K562 (cell line): ENCODE measurements around the gene TMPRSS11D. TPM values are rescaled to one million over a fixed set of nuclear protein-coding genes. Genes with fewer than 3 reads are reported as not detected.

Experiments used
- ATAC-seq: fragments of 200-7000 bp; cut with Tn5 transposase; 3 replicates; pipeline ENCODE4 v1.9.1; 2020; ENCODE audit warnings: moderate library complexity
- BruUV-seq: library from RNA; stranded (reverse); fragments of 400-500 nt; replicated peaks from 2 replicates; lab custom pipeline; 2021; lab: Mats Ljungman, UMichigan
- CTCF ChIA-PET: fragments of 300-600 bp; formaldehyde crosslinking; extraction: SDS; loops from one replicate; lab custom pipeline; 2021; ENCODE audit warnings: low intra/inter-chr PET ratio; lab: Yijun Ruan, JAX
- POLR2A ChIA-PET: fragments of 300-600, 350-650 bp; sonication (Branson Sonifier 250); formaldehyde crosslinking; extraction: SDS; loops from one replicate; lab custom pipeline; 2021; ENCODE audit warnings: antibody characterized with exemption, inconsistent platforms; lab: Yijun Ruan, JAX
- DNase-seq, 4 experiments: peaks; one replicate each; pipeline versions ENCODE4 v3.0.0 to v3.0.0-alpha.2; 2011 to 2018; ENCODE audit warnings: low spot score in 3 of 4, mixed read lengths in 3 of 4; ENCODE audit errors: extremely low read depth in 1 of 4
- FAIRE-seq: peaks from 2 replicates; lab custom pipeline; 2011; peaks lifted over from hg19 to GRCh38; lab: Jason Lieb, UNC
- H2AFZ ChIP-seq: 2 replicates; pipeline ENCODE4 v1.6.0; 2011; ENCODE audit warnings: low read depth, low read length, control low read depth, inconsistent platforms
- H3K27ac ChIP-seq: fragments of 200-600 bp; 3 replicates; pipeline ENCODE4 v1.8.0; 2011; ENCODE audit warnings: low read depth, mild to moderate bottlenecking, control low read depth, inconsistent platforms, low read length, moderate library complexity, mixed read lengths; ENCODE audit errors: extremely low read depth
- H3K27me3 ChIP-seq, 2 experiments: fragments of 300-600 bp in 1 of 2; 2 replicates in 1 of 2; 3 replicates in 1 of 2; pipeline versions ENCODE4 v1.6.0 to v1.8.0; 2011; ENCODE audit warnings: inconsistent platforms in 2 of 2, low read length in 2 of 2, mild to moderate bottlenecking in 1 of 2, mixed read lengths in 1 of 2, moderate library complexity in 1 of 2; ENCODE audit not compliant: control insufficient read depth in 2 of 2, insufficient read depth in 2 of 2
- H3K36me3 ChIP-seq: fragments of 300-600 bp; 3 replicates; pipeline ENCODE4 v1.8.0; 2011; ENCODE audit warnings: mild to moderate bottlenecking, low read length, inconsistent platforms; ENCODE audit not compliant: control insufficient read depth, insufficient read depth
- H3K4me1 ChIP-seq, 2 experiments: fragments of 200-600 bp in 1 of 2; replicated peaks in 1 of 2; 2 replicates in 1 of 2; 3 replicates in 1 of 2; pipeline versions ENCODE4 v1.5.1 to v1.8.0; 2011; ENCODE audit warnings: inconsistent platforms in 2 of 2, low read length in 2 of 2, mild to moderate bottlenecking in 1 of 2, mixed read lengths in 1 of 2, moderate library complexity in 1 of 2; ENCODE audit not compliant: control insufficient read depth in 2 of 2, insufficient read depth in 2 of 2
- H3K4me2 ChIP-seq: 2 replicates; pipeline ENCODE4 v1.6.1; 2011; ENCODE audit warnings: low read length, control low read depth, inconsistent platforms, mixed read lengths; ENCODE audit not compliant: insufficient read depth
- H3K4me3 ChIP-seq: fragments of 200-600 bp; sonication (generic), shearing (Covaris generic); 2 replicates; pipeline ENCODE4 v1.5.1; 2016; ENCODE audit warnings: control low read depth, inconsistent platforms
- H3K79me2 ChIP-seq: fragments of 200-600 bp; 3 replicates; pipeline ENCODE4 v1.8.0; 2011; ENCODE audit warnings: low read length, inconsistent platforms; ENCODE audit not compliant: control insufficient read depth, insufficient read depth
- H3K9ac ChIP-seq, 2 experiments: 2 replicates each; pipeline versions ENCODE4 v1.6.0 to v1.6.1; 2011; ENCODE audit warnings: low read depth in 2 of 2, low read length in 2 of 2, control low read depth in 1 of 2, inconsistent platforms in 1 of 2, mild to moderate bottlenecking in 1 of 2, mixed read lengths in 1 of 2; ENCODE audit not compliant: insufficient read depth in 1 of 2
- H3K9me1 ChIP-seq: one replicate; pipeline ENCODE4 v1.6.0; 2011; ENCODE audit warnings: inconsistent platforms, mild to moderate bottlenecking, low read length, moderate library complexity; ENCODE audit not compliant: control insufficient read depth, insufficient read depth
- H3K9me3 ChIP-seq: replicated peaks from 2 replicates; pipeline ENCODE4 v1.5.1; 2011; ENCODE audit warnings: low read depth, low read length, inconsistent platforms; ENCODE audit not compliant: control insufficient read depth, insufficient read depth
- H4K20me1 ChIP-seq: replicated peaks from 2 replicates; pipeline ENCODE4 v1.6.1; 2011; ENCODE audit warnings: low read length, inconsistent platforms, mixed read lengths; ENCODE audit not compliant: control insufficient read depth, insufficient read depth
- ATF7 ChIP-seq: fragments of 450-650 bp; IDR thresholded peaks from 2 replicates; pipeline ENCODE4 v1.7.1; 2014; ENCODE audit warnings: mild to moderate bottlenecking, moderate library complexity
- CBFA2T3 ChIP-seq: fragments of 450-650 bp; IDR thresholded peaks from 2 replicates; pipeline ENCODE4 v1.6.1; 2017
- ERF ChIP-seq: fragments of 450-650 bp; formaldehyde crosslinking; IDR thresholded peaks from 2 replicates; pipeline ENCODE4 v1.4.0; 2020; ENCODE audit warnings: mild to moderate bottlenecking, mixed read lengths
- HBP1 ChIP-seq: fragments of 450-650 bp; formaldehyde crosslinking; IDR thresholded peaks from 2 replicates; pipeline ENCODE4 v1.4.0; 2022; ENCODE audit warnings: missing genetic modification characterization
- HNRNPH1 ChIP-seq: fragments of 200-400 bp; formaldehyde crosslinking; optimal IDR thresholded peaks from 2 replicates; pipeline ENCODE3; 2017; ENCODE audit warnings: low read depth, mild to moderate bottlenecking, low read length, moderate library complexity
- MEIS2 ChIP-seq: fragments of 450-650 bp; IDR thresholded peaks from 2 replicates; pipeline ENCODE4 v1.6.1; 2014; ENCODE audit warnings: mild to moderate bottlenecking; ENCODE audit not compliant: partially characterized antibody
- MXI1 ChIP-seq: IDR thresholded peaks from 2 replicates; pipeline ENCODE4 v1.6.1; 2011; ENCODE audit warnings: low read depth, mild to moderate bottlenecking, improper control_type of control experiment, low read length
- OTX1 ChIP-seq: fragments of 450-650 bp; formaldehyde crosslinking; IDR thresholded peaks from 2 replicates; pipeline ENCODE4 v1.4.0; 2022; ENCODE audit warnings: mild to moderate bottlenecking
- SETDB1 ChIP-seq: IDR thresholded peaks from one replicate; pipeline ENCODE4 v1.6.1; 2012; ENCODE audit warnings: low read length, control low read depth, inconsistent platforms
- TFAP4 ChIP-seq: sonication (generic); formaldehyde crosslinking; IDR thresholded peaks from 2 replicates; pipeline ENCODE4 v1.8.0; 2022; ENCODE audit warnings: missing genetic modification reagents, mild to moderate bottlenecking, moderate library complexity, borderline replicate concordance
- ZNF324 ChIP-seq: fragments of 250-450 bp; sonication (Bioruptor Pico); IDR thresholded peaks from 2 replicates; pipeline ENCODE4 v1.4.0; 2020; ENCODE audit warnings: mild to moderate bottlenecking
- ZNF347 ChIP-seq: fragments of 450-650 bp; formaldehyde crosslinking; IDR thresholded peaks from 2 replicates; pipeline ENCODE4 v1.4.0; 2020; ENCODE audit warnings: low read depth, mild to moderate bottlenecking, moderate library complexity
- ZNF449 ChIP-seq: fragments of 250-450 bp; sonication (Bioruptor Pico); IDR thresholded peaks from 2 replicates; pipeline ENCODE4 v1.8.0; 2022; ENCODE audit warnings: moderate library complexity, mild to moderate bottlenecking, inconsistent platforms
- WGBS: fragments of 100-300 bp; shearing (Covaris generic); methylation state at CpG from one replicate; pipeline ENCODE4 v1.1.6; 2016; ENCODE audit warnings: low coverage, mixed read lengths; ENCODE audit not compliant: insufficient coverage; ENCODE audit errors: missing lambda C conversion rate; 5-methylcytosine and 5-hydroxymethylcytosine counted together
- in situ Hi-C: fragments of 300-500 bp; cut with MboI; formaldehyde crosslinking; loops from 4 replicates; pipeline ENCODE4 v1.15.0; 2018; ENCODE audit warnings: inconsistent platforms, mixed read lengths
- intact Hi-C: fragments of 100-400 bp; cut with micrococcal nuclease; formaldehyde crosslinking; loops from 2 replicates; pipeline ENCODE4 v1.14.2; 2022
- polyA plus RNA-seq, 8 experiments: library from polyadenylated mRNA; depleted of rRNA in 4 of 8; stranded (reverse) in 5 of 8; unstranded in 3 of 8; fragments of >200 nt; fragmentation: Nextera tagmentation in 2 of 8; fragmentation: Illumina TruSeq in 1 of 8; extraction: Ambion mirVana in 2 of 8; extraction: Trizol in 1 of 8; gene quantifications; 2 replicates each; pipeline versions ENCODE4 v1.2.1 to v1.2.3, GENCODE V29; 2011 to 2014; ENCODE audit warnings: inconsistent platforms in 1 of 8, missing spikeins in 1 of 8
- total RNA-seq, 7 experiments: library from RNA; depleted of rRNA in 6 of 7; stranded (reverse); fragments of >200 nt in 6 of 7; fragmentation: Illumina TruSeq in 2 of 7; extraction: Trizol in 2 of 7; gene quantifications; 2 replicates each; pipeline versions ENCODE4 v1.2.1 to v1.2.3, GENCODE V29; 2011 to 2021; ENCODE audit warnings: low replicate concordance in 1 of 7

TMPRSS11D gene
- total and polyA plus RNA-seq, 9 of the 15 experiments (the other 6 are each of a cell fraction or from before 2014, with no cell fraction given), result not detected

GRCh38 chr4:67931256-67931655 lies 47.5 kb upstream of the TMPRSS11D start (continued):
- no peak for TF ChIP-seq OTX1

GRCh38 chr4:67929426-67929825 lies 45.6 kb upstream of the TMPRSS11D start:
- H3K36me3 ChIP-seq, result no peaks in the 10 kb centered on the region
- no peaks in the 10 kb centered on the region for H4K20me1 ChIP-seq
- DNase-seq, result no peak
- FAIRE-seq, result no peak
- no peaks in the 10 kb centered on the region for H3K9me1 ChIP-seq
- in situ Hi-C loops (no loop called here), intact Hi-C loops (no loop called here)
- no peak overlapping the region for H2AFZ ChIP-seq
- no peaks in the 10 kb centered on the region for H3K27me3 ChIP-seq
- no peaks in the 10 kb centered on the region for H3K9me3 ChIP-seq
- H3K4me1 ChIP-seq, result no peaks in the 10 kb centered on the region
- H3K4me3 ChIP-seq, result no peak overlapping the region
- POLR2A ChIA-PET, result no interaction called here
- no peaks in the 10 kb centered on the region for H3K79me2 ChIP-seq
- no peak overlapping the region for H3K4me2 ChIP-seq
- CTCF ChIA-PET, result no interaction called here
- TF ChIP-seq ZNF347 (no peak), MXI1 (no peak)
- H3K27ac ChIP-seq, result no peak overlapping the region
- no peak for ATAC-seq
- BruUV-seq, result no TSS peak
- 0% methylated on average over 3 of the region's 3 CpGs for WGBS
- H3K9ac ChIP-seq, result no peak overlapping the region

- Histone ChIP-seq H3K4me1 (no peaks in the 10 kb centered on the region), H3K4me3 (no peak overlapping the region), H3K36me3 (no peaks in the 10 kb centered on the region), H3K27me3 (no peaks in the 10 kb centered on the region), H4K20me1 (no peaks in the 10 kb centered on the region), H3K9me3 (no peaks in the 10 kb centered on the region), H2AFZ (no peak overlapping the region), H3K4me2 (no peak overlapping the region)
- in situ Hi-C loops (no loop called here), intact Hi-C loops (no loop called here)
- CTCF ChIA-PET, result no interaction called here
- DNase-seq (peak in 1 of 4 experiments; percentile 9), FAIRE-seq (no peak), ATAC-seq (peak; percentile 43; the same call in 1 of the 3 replicates)
- WGBS, result 0% methylated on average over 3 of the region's 3 CpGs
- TF ChIP-seq CBFA2T3 (peak; percentile 35; the same call in 1 of the 2 replicates), ERF (CRISPR knock-in tag) (no peak), SETDB1 (no peak), ZNF449 (CRISPR knock-in tag) (no peak), ATF7 (peak; percentile 20; the same call in 1 of the 2 replicates), ZNF324 (CRISPR knock-in tag) (no peak), HNRNPH1 (no peak), MEIS2 (peak; percentile 15), HBP1 (CRISPR knock-in tag) (no peak), TFAP4 (CRISPR knock-in tag) (no peak)
- TF ChIP-seq, all 486 proteins: peak for 3
- Histone ChIP-seq H3K9ac (no peak overlapping the region), H3K9me1 (no peaks in the 10 kb centered on the region), H3K79me2 (no peaks in the 10 kb centered on the region), H3K27ac (no peak overlapping the region)
- no TSS peak for BruUV-seq
- POLR2A ChIA-PET, result no interaction called here
Measured at GRCh38 chr4:67928546-67928945, 44.7 kb upstream of the TMPRSS11D start.
